Neural crest cell (in vitro differentiated cells): Measurements from ENCODE around the gene CIPC. TPM values are rescaled to one million over a fixed set of nuclear protein-coding genes. Genes with fewer than 3 reads are reported as not detected.

ENCODE experiments used
- DNase-seq: peaks from one replicate; pipeline ENCODE4 v3.0.0; 2021; ENCODE audit warnings: low read depth, mixed read lengths, low spot score
- H3K27ac Mint-ChIP-seq: one replicate; pipeline ENCODE4 v1.8.0; 2021; ENCODE audit warnings: mild to moderate bottlenecking, mixed read lengths; ENCODE audit not compliant: unreplicated experiment
- H3K27me3 Mint-ChIP-seq: 2 replicates; pipeline ENCODE4 v1.8.0; 2021; ENCODE audit warnings: low read depth, mild to moderate bottlenecking, mixed read lengths
- H3K36me3 Mint-ChIP-seq: 2 replicates; pipeline ENCODE4 v1.8.0; 2021; ENCODE audit warnings: low read depth, mild to moderate bottlenecking, mixed read lengths
- H3K4me1 Mint-ChIP-seq: 2 replicates; pipeline ENCODE4 v1.8.0; 2021; ENCODE audit warnings: mixed read lengths
- H3K4me3 Mint-ChIP-seq: one replicate; pipeline ENCODE4 v1.8.0; 2021; ENCODE audit warnings: mild to moderate bottlenecking, mixed read lengths
- H3K9me3 Mint-ChIP-seq: 2 replicates; pipeline ENCODE4 v1.8.0; 2021; ENCODE audit warnings: mixed read lengths
- total RNA-seq: library from RNA; stranded (reverse); gene quantifications from 2 replicates; pipeline ENCODE4 v1.2.1, GENCODE V29; 2021
- TF ChIP-seq, protein P1 (sequence below): fragments of 200-600 bp; sonication (generic); conservative IDR thresholded peaks from 2 replicates; pipeline ENCODE4 v1.5.0; 2021; ENCODE audit warnings: antibody characterized with exemption, mild to moderate bottlenecking

The CIPC gene
- total RNA-seq, 1 donor from 2014 or later, result 28.7 TPM

DNA sequence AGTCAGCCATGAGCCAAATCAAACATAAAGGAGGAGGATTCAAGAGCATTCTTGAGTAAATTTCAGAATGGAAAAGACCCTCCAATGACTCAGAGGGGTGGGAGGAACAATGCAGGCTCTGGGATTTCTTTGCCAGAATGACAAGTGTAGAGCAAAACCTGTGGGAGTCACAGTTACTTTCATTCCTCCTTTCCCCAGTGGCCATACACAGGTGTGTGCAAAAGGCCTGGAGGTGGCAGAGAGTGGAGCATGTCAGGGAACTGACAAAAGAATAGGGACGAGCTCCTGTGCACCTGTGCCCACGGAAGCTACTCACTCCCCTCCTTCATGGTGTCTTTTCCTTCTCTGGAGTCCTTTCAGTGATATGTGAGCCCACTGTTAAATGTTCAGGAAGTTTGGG, 9.4 kb upstream of the CIPC start:
- H3K4me3 Mint-ChIP-seq, result no peak overlapping the region
- peaks cover 4% of the 10 kb centered on the region for H3K9me3 Mint-ChIP-seq
- peaks cover 39% of the 10 kb centered on the region for H3K4me1 Mint-ChIP-seq
- DNase-seq, result no peak
- H3K27me3 Mint-ChIP-seq, result no peaks in the 10 kb centered on the region
- peaks cover 5% of the 10 kb centered on the region for H3K36me3 Mint-ChIP-seq
- TF ChIP-seq, protein P1, sequence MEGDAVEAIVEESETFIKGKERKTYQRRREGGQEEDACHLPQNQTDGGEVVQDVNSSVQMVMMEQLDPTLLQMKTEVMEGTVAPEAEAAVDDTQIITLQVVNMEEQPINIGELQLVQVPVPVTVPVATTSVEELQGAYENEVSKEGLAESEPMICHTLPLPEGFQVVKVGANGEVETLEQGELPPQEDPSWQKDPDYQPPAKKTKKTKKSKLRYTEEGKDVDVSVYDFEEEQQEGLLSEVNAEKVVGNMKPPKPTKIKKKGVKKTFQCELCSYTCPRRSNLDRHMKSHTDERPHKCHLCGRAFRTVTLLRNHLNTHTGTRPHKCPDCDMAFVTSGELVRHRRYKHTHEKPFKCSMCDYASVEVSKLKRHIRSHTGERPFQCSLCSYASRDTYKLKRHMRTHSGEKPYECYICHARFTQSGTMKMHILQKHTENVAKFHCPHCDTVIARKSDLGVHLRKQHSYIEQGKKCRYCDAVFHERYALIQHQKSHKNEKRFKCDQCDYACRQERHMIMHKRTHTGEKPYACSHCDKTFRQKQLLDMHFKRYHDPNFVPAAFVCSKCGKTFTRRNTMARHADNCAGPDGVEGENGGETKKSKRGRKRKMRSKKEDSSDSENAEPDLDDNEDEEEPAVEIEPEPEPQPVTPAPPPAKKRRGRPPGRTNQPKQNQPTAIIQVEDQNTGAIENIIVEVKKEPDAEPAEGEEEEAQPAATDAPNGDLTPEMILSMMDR, result no peak
- H3K27ac Mint-ChIP-seq, result no peak overlapping the region

DNA sequence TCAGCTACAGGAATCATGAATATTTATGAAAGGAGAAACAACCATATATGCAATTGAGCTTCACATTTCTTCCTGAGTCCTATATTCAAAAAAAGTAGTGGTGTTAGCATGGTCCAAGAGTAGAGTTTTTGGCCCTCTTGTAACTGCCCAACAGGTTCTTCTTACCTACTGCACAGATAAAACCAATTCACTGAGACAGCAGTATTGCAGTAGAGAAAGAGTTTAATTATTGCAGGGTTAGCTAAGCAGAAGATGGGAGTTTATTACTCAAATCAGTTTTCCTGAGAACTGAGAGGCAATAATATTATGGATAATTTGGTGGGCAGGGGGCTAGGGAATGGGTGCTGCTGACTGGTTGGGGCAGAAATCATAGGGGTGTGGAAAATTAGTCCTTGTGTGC, 6.5 kb upstream of the CIPC start:
- H3K36me3 Mint-ChIP-seq, result peaks cover 5% of the 10 kb centered on the region
- DNase-seq, result no peak
- peaks cover 31% of the 10 kb centered on the region for H3K4me1 Mint-ChIP-seq

DNA sequence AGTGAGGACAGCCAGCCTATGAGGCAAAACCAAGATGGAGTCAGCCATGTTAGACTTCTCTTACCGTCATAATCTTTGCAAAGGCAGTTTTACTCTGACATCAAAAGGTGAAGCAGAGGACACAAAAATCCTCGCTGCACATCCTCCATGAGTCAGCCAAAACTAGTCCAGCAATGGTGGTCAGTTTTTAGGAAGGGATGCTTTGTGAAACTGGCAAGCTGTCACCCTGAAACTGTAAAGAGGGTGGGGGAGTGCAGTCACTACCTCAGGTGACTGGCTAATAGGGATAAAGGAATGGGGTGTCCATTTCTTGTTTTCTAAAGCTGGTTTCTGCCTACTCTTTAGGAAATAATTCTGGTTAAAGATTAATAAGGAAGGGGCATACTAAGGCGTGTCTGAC, 5.4 kb upstream of the CIPC start:
- peaks cover 5% of the 10 kb centered on the region for H3K36me3 Mint-ChIP-seq
- TF ChIP-seq, protein P1, result no peak
- no peak overlapping the region for H3K27ac Mint-ChIP-seq
- H3K9me3 Mint-ChIP-seq, result peaks cover 4% of the 10 kb centered on the region
- no peaks in the 10 kb centered on the region for H3K27me3 Mint-ChIP-seq
- H3K4me3 Mint-ChIP-seq, result no peak overlapping the region
- no peak for DNase-seq
- H3K4me1 Mint-ChIP-seq, result peaks cover 31% of the 10 kb centered on the region

More for the DNA sequence above, 6.5 kb upstream of the CIPC start:
- Mint-ChIP-seq H3K27ac (no peak overlapping the region), H3K4me3 (peak overlapping the region; percentile 14), H3K27me3 (no peaks in the 10 kb centered on the region), H3K9me3 (peaks cover 4% of the 10 kb centered on the region)
- TF ChIP-seq, protein P1, result no peak

DNA sequence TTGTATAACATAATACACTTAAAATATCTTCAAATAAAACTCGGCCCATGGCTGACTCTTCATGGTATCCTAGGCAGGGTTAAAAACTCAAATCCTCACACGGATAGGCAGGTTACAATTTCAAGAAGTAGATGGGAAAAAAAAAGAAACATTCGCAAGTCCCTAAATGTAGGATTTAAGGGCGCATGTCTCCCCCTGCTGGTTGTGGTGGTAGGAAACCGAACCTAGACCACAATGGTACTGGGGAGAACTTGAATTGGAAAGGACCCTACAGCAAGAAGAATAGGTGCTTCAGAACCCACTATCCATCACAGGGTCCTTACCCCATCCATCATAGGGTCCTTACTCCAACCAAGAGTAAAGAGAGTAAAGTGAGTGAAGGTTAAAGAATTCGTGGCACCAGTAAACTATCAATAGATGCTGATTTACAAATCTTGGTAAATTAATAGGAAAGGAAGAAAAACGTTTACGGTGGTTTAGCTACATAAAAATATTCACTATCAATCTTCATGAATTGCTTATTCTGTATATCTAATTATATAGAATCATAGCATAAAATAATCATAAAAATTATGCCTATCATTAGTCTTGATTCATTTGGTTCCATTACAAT, 3.3 kb upstream of the CIPC start:
- no peak overlapping the region for H3K27ac Mint-ChIP-seq

DNA sequence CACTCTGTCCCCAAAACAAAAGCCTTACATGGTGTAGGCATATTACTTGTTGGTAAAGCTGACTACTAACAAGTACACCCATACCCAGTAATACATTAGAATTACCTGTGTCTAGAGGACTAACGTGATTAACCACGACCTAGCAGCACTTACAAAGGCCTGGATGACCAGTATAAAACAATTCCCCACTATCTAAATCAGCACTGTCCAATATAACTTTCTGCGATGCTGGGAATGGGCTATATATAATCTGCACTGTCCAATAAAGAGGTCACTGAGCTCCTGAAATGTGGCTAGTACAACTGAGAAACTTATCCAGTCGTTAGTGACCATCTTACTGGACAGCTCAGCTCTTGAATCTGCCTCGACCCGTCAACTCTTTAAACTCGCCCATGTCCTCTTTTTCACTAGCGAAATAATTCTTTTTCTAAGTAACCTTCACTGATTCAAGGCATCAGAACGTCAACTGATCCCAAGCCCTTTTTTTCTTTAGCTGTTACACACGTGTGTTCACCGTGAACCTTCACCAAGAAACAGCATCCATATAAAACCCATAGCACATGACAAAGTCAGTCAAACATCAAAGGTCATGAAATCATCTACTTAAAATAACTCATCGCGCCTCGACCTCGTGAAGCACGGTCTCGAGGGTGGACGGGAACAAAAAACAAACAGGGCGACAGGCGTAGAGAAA, 905 bp upstream of the CIPC start:
- Mint-ChIP-seq H3K27ac (peak overlapping the region; percentile 76), H3K4me1 (peaks cover 58% of the 10 kb centered on the region), H3K4me3 (peak overlapping the region; percentile 84)

More for the DNA sequence above, 3.3 kb upstream of the CIPC start:
- peak overlapping the region; percentile 83 for H3K4me3 Mint-ChIP-seq
- peaks cover 5% of the 10 kb centered on the region for H3K36me3 Mint-ChIP-seq
- TF ChIP-seq, protein P1, result peak; percentile 91
- peak; percentile 87 for DNase-seq
- peaks cover 40% of the 10 kb centered on the region for H3K4me1 Mint-ChIP-seq
- no peaks in the 10 kb centered on the region for H3K27me3 Mint-ChIP-seq
- H3K9me3 Mint-ChIP-seq, result peaks cover 4% of the 10 kb centered on the region

More for the DNA sequence above, 905 bp upstream of the CIPC start:
- Mint-ChIP-seq H3K27me3 (no peaks in the 10 kb centered on the region), H3K36me3 (no peaks in the 10 kb centered on the region), H3K9me3 (no peaks in the 10 kb centered on the region)
- TF ChIP-seq, protein P1, result no peak
- DNase-seq, result no peak
